GM23248 (cell line): ENCODE results near the gene MX1. TPM values are rescaled to one million over a fixed set of nuclear protein-coding genes. Genes with fewer than 3 reads are reported as not detected.
A peak's percentile ranks its signal among the peaks of the same experiment; 100 is the strongest.

Experiments used
- DNase-seq: peaks from one replicate; pipeline ENCODE4 v3.0.0-alpha.2; 2015
- H2AFZ ChIP-seq: fragments of 200-600 bp; sonication (generic); 2 replicates; pipeline ENCODE4 v1.6.1; 2016; ENCODE audit warnings: antibody characterized with exemption
- H3F3A ChIP-seq: fragments of 200-600 bp; sonication (generic); 2 replicates; pipeline ENCODE4 v1.6.1; 2016; ENCODE audit warnings: mild to moderate bottlenecking, antibody characterized with exemption, mixed run types; ENCODE audit not compliant: insufficient read depth
- H3K27ac ChIP-seq: fragments of 200-600 bp; sonication (generic); 2 replicates; pipeline ENCODE4 v1.5.1; 2016; ENCODE audit warnings: mild to moderate bottlenecking
- H3K27me3 ChIP-seq: fragments of 200-600 bp; sonication (generic); replicated peaks from 2 replicates; pipeline ENCODE4 v1.6.1; 2016; ENCODE audit warnings: mild to moderate bottlenecking; ENCODE audit not compliant: insufficient read depth
- H3K36me3 ChIP-seq: fragments of 200-600 bp; sonication (generic); 2 replicates; pipeline ENCODE4 v1.6.1; 2016; ENCODE audit warnings: low read depth, mild to moderate bottlenecking
- H3K4me1 ChIP-seq: fragments of 200-600 bp; sonication (generic); 2 replicates; pipeline ENCODE4 v1.6.1; 2016; ENCODE audit warnings: mild to moderate bottlenecking; ENCODE audit not compliant: insufficient read depth
- H3K4me2 ChIP-seq: fragments of 200-600 bp; sonication (generic); one replicate; pipeline ENCODE4 v1.6.1; 2016; ENCODE audit warnings: mild to moderate bottlenecking; ENCODE audit not compliant: unreplicated experiment
- H3K4me3 ChIP-seq: fragments of 200-600 bp; sonication (generic); 2 replicates; pipeline ENCODE4 v1.5.1; 2016; ENCODE audit warnings: mild to moderate bottlenecking
- H3K79me2 ChIP-seq: fragments of 200-600 bp; sonication (generic); 2 replicates; pipeline ENCODE4 v1.6.1; 2016; ENCODE audit warnings: mild to moderate bottlenecking; ENCODE audit not compliant: insufficient read depth
- H3K9ac ChIP-seq: fragments of 200-600 bp; sonication (generic); 2 replicates; pipeline ENCODE4 v1.6.1; 2016; ENCODE audit warnings: mild to moderate bottlenecking
- H3K9me2 ChIP-seq: fragments of 200-600 bp; sonication (generic); 2 replicates; pipeline ENCODE4 v1.6.1; 2016; ENCODE audit warnings: mixed run types, mild to moderate bottlenecking, moderate library complexity; ENCODE audit not compliant: insufficient read depth
- H3K9me3 ChIP-seq: fragments of 200-600 bp; sonication (generic); one replicate; pipeline ENCODE4 v1.6.1; 2017; ENCODE audit warnings: low read depth
- H4K20me1 ChIP-seq: fragments of 200-600 bp; sonication (generic); 2 replicates; pipeline ENCODE4 v1.6.0; 2016; ENCODE audit not compliant: insufficient read depth
- EZH2 ChIP-seq: fragments of 200-600 bp; sonication (generic); IDR thresholded peaks from 2 replicates; pipeline ENCODE4 v1.6.1; 2018; ENCODE audit warnings: antibody characterized with exemption, mild to moderate bottlenecking; ENCODE audit not compliant: insufficient read depth, poor library complexity, severe bottlenecking
- EZH2phosphoT487 ChIP-seq: fragments of 200-600 bp; sonication (generic); IDR thresholded peaks from 2 replicates; pipeline ENCODE4 v1.6.1; 2018; ENCODE audit warnings: antibody characterized with exemption, moderate library complexity, mild to moderate bottlenecking, low read depth; ENCODE audit not compliant: insufficient read depth
- WGBS, 2 experiments: methylation state at CpG; one replicate each; pipeline ENCODE4 v1.1.6; 2015 to 2017; ENCODE audit warnings: low lambda C conversion rate in 2 of 2, low coverage in 1 of 2; ENCODE audit errors: missing lambda C conversion rate in 2 of 2; 5-methylcytosine and 5-hydroxymethylcytosine counted together
- in situ Hi-C: fragments of 300-500 bp; cut with MboI; formaldehyde crosslinking; loops from 2 replicates; pipeline ENCODE4 v1.15.0; 2020
- polyA plus RNA-seq: library from polyadenylated mRNA; unstranded; fragments of >200 nt; fragmentation: Nextera tagmentation; extraction: Ambion mirVana; gene quantifications from 2 replicates; pipeline ENCODE4 v1.2.1, GENCODE V29; 2016
- total RNA-seq: library from RNA; depleted of rRNA; stranded (reverse); fragments of >200 nt; shearing (Covaris generic); gene quantifications from 2 replicates; pipeline ENCODE4 v1.2.3, GENCODE V29; 2014

Gene MX1
- total and polyA plus RNA-seq, 2 experiments from 2014 or later = 1.6 to 1.9 TPM

GRCh38 chr21:41453761-41454160, 27.7 kb downstream of the MX1 start:
- TF ChIP-seq EZH2 (no peak), EZH2phosphoT487 (no peak)
- no peak overlapping the region for H3K9ac ChIP-seq
- no peaks in the 10 kb centered on the region for H3K36me3 ChIP-seq
- H2AFZ ChIP-seq = no peak overlapping the region
- no peaks in the 10 kb centered on the region for H4K20me1 ChIP-seq
- no peaks in the 10 kb centered on the region for H3K4me1 ChIP-seq
- H3K9me3 ChIP-seq = no peaks in the 10 kb centered on the region
- H3K27ac ChIP-seq = no peak overlapping the region
- H3K9me2 ChIP-seq = no peaks in the 10 kb centered on the region
- no peak overlapping the region for H3K4me3 ChIP-seq
- H3F3A ChIP-seq = no peaks in the 10 kb centered on the region
- in situ Hi-C loops = no loop called here
- H3K27me3 ChIP-seq = no peaks in the 10 kb centered on the region
- no peaks in the 10 kb centered on the region for H3K79me2 ChIP-seq
- WGBS, 2 experiments = 42 to 45% methylated on average over 3 of the region's 3 CpGs
- DNase-seq = no peak
- no peak overlapping the region for H3K4me2 ChIP-seq

GRCh38 chr21:41458121-41458520, 32.1 kb downstream of the MX1 start:
- no peaks in the 10 kb centered on the region for H3K9me2 ChIP-seq
- no peaks in the 10 kb centered on the region for H3K79me2 ChIP-seq
- no peak overlapping the region for H3K27ac ChIP-seq
- peak; percentile 42 for DNase-seq
- H3K4me3 ChIP-seq = no peak overlapping the region
- H3K9me3 ChIP-seq = no peaks in the 10 kb centered on the region
- H3K4me2 ChIP-seq = no peak overlapping the region
- no peak overlapping the region for H2AFZ ChIP-seq
- H3F3A ChIP-seq = no peaks in the 10 kb centered on the region
- in situ Hi-C loops = no loop called here
- no peaks in the 10 kb centered on the region for H4K20me1 ChIP-seq
- no peaks in the 10 kb centered on the region for H3K4me1 ChIP-seq
- 70 to 77% methylated on average over 6 of the region's 6 CpGs for WGBS, 2 experiments
- H3K9ac ChIP-seq = no peak overlapping the region
- no peak for TF ChIP-seq EZH2phosphoT487
- no peak for TF ChIP-seq EZH2
- H3K27me3 ChIP-seq = no peaks in the 10 kb centered on the region
- H3K36me3 ChIP-seq = no peaks in the 10 kb centered on the region

- no peaks in the 10 kb centered on the region for H4K20me1 ChIP-seq
- no peaks in the 10 kb centered on the region for H3K36me3 ChIP-seq
- H3K27me3 ChIP-seq = no peaks in the 10 kb centered on the region
- TF ChIP-seq EZH2phosphoT487 (no peak), EZH2 (no peak)
- no peaks in the 10 kb centered on the region for H3K4me1 ChIP-seq
- no peak overlapping the region for H3K9ac ChIP-seq
- no peak overlapping the region for H3K4me2 ChIP-seq
- no peak for DNase-seq
- H3K4me3 ChIP-seq = no peak overlapping the region
- 86 to 89% methylated on average over 22 of the region's 22 CpGs for WGBS, 2 experiments
- no peaks in the 10 kb centered on the region for H3K79me2 ChIP-seq
- no peaks in the 10 kb centered on the region for H3K9me2 ChIP-seq
- no peaks in the 10 kb centered on the region for H3K9me3 ChIP-seq
- no peaks in the 10 kb centered on the region for H3F3A ChIP-seq
- H3K27ac ChIP-seq = no peak overlapping the region
- no peak overlapping the region for H2AFZ ChIP-seq
- in situ Hi-C loops = no loop called here
These were observed 32.5 kb downstream of the MX1 start for GRCh38 chr21:41458559-41458958.

GRCh38 chr21:41459884-41460534, 34.0 kb downstream of the MX1 start:
- no peaks in the 10 kb centered on the region for H3K27me3 ChIP-seq
- in situ Hi-C loops = loop anchor here (5.0 kb wide), 1 partner anchor 173 kb away; no protein-coding TSS in a partner anchor
- H3K79me2 ChIP-seq = no peaks in the 10 kb centered on the region
- no peak for TF ChIP-seq EZH2
- TF ChIP-seq EZH2phosphoT487 = no peak
- H3K36me3 ChIP-seq = no peaks in the 10 kb centered on the region
- H3K4me3 ChIP-seq = no peak overlapping the region
- no peaks in the 10 kb centered on the region for H3K9me2 ChIP-seq
- no peak for DNase-seq
- H2AFZ ChIP-seq = no peak overlapping the region
- no peaks in the 10 kb centered on the region for H4K20me1 ChIP-seq
- no peaks in the 10 kb centered on the region for H3F3A ChIP-seq
- WGBS, 2 experiments = 57 to 68% methylated on average over 9 of the region's 9 CpGs
- H3K27ac ChIP-seq = no peak overlapping the region
- H3K4me2 ChIP-seq = no peak overlapping the region
- no peaks in the 10 kb centered on the region for H3K9me3 ChIP-seq
- no peak overlapping the region for H3K9ac ChIP-seq
- no peaks in the 10 kb centered on the region for H3K4me1 ChIP-seq
